Caco-2 (cell line): ENCODE measurements around the gene ENPP3. TPM values are rescaled to one million over a fixed set of nuclear protein-coding genes. Genes with fewer than 3 reads are reported as not detected.

Experiments
- BruUV-seq: library from RNA; stranded (reverse); fragments of 400-500 nt; replicated peaks from 2 replicates; lab custom pipeline; 2021; lab: Mats Ljungman, UMichigan
- CTCF ChIA-PET: fragments of 300-600 bp; sonication (Branson Sonifier 250); formaldehyde crosslinking; loops from one replicate; lab custom pipeline; 2022; ENCODE audit warnings: antibody characterized with exemption; lab: Charles Lee
- POLR2A ChIA-PET: fragments of 300-600 bp; sonication (Branson Sonifier 250); formaldehyde crosslinking; loops from one replicate; lab custom pipeline; 2022; ENCODE audit warnings: antibody characterized with exemption; lab: Charles Lee
- DNase-seq, 2 experiments: peaks; one replicate each; pipeline versions ENCODE4 v3.0.0 to v3.0.0-alpha.2; 2020 to 2022
- H3K27me3 ChIP-seq: replicated peaks from 2 replicates; pipeline ENCODE4 v1.6.0; 2011; ENCODE audit warnings: low read length; ENCODE audit not compliant: control insufficient read depth, insufficient read depth
- H3K36me3 ChIP-seq: 2 replicates; pipeline ENCODE4 v1.5.1; 2011; ENCODE audit warnings: low read length; ENCODE audit not compliant: control insufficient read depth, insufficient read depth
- H3K4me1 ChIP-seq: fragments of 250-450 bp; sonication (Bioruptor Pico); 2 replicates; pipeline ENCODE4 v1.5.1; 2020; ENCODE audit warnings: mild to moderate bottlenecking
- H3K4me3 ChIP-seq: 2 replicates; pipeline ENCODE4 v1.5.1; 2011; ENCODE audit warnings: low read depth, mild to moderate bottlenecking, control low read depth, low read length
- H3K9me3 ChIP-seq: fragments of 250-450 bp; sonication (Bioruptor Pico); 2 replicates; pipeline ENCODE4 v1.5.1; 2020; ENCODE audit warnings: mild to moderate bottlenecking, moderate library complexity
- H3K27ac Mint-ChIP-seq: one replicate; pipeline ENCODE4 v1.8.0; 2022; ENCODE audit warnings: mixed read lengths; ENCODE audit not compliant: unreplicated experiment
- H3K27me3 Mint-ChIP-seq: one replicate; pipeline ENCODE4 v1.8.0; 2022; ENCODE audit warnings: mixed read lengths; ENCODE audit not compliant: insufficient read depth, unreplicated experiment
- H3K36me3 Mint-ChIP-seq: one replicate; pipeline ENCODE4 v1.8.0; 2022; ENCODE audit warnings: mild to moderate bottlenecking, mixed read lengths; ENCODE audit not compliant: insufficient read depth, unreplicated experiment
- H3K4me1 Mint-ChIP-seq: one replicate; pipeline ENCODE4 v1.8.0; 2022; ENCODE audit warnings: low read depth, mixed read lengths; ENCODE audit not compliant: unreplicated experiment
- H3K4me3 Mint-ChIP-seq: one replicate; pipeline ENCODE4 v1.8.0; 2022; ENCODE audit warnings: mild to moderate bottlenecking, moderate library complexity, mixed read lengths; ENCODE audit not compliant: unreplicated experiment
- H3K9me3 Mint-ChIP-seq: one replicate; pipeline ENCODE4 v1.8.0; 2022; ENCODE audit warnings: mixed read lengths; ENCODE audit not compliant: unreplicated experiment
- CTCF ChIP-seq, 2 experiments: fragments of 200-600 bp in 1 of 2; IDR thresholded peaks; 1 replicate in 1 of 2; 2 replicates in 1 of 2; pipeline versions ENCODE4 v1.5.1 to v1.8.0; 2011 to 2022; ENCODE audit warnings: antibody characterized with exemption in 1 of 2, control low read depth in 1 of 2, inconsistent platforms in 1 of 2, low read depth in 1 of 2, low read length in 1 of 2, mild to moderate bottlenecking in 1 of 2, moderate library complexity in 1 of 2; ENCODE audit not compliant: insufficient read depth in 1 of 2, severe bottlenecking in 1 of 2, unreplicated experiment in 1 of 2
- intact Hi-C: fragments of 100-400 bp; cut with micrococcal nuclease; formaldehyde crosslinking; loops from one replicate; pipeline ENCODE4 v1.10.0; 2022; ENCODE audit not compliant: unreplicated experiment
- total RNA-seq: library from RNA; stranded (reverse); gene quantifications from 2 replicates; pipeline ENCODE4 v1.2.3, GENCODE V29; 2022

The ENPP3 gene
- total RNA-seq, 1 experiment from 2014 or later: not detected

GRCh38 chr6:131736811-131737210 is 99.7 kb downstream of the ENPP3 start:
- no peak for DNase-seq
- Mint-ChIP-seq H3K27me3 (peaks cover 5% of the 10 kb centered on the region), H3K4me1 (no peaks in the 10 kb centered on the region), H3K4me3 (no peak overlapping the region), H3K9me3 (no peaks in the 10 kb centered on the region), H3K27ac (no peak overlapping the region), H3K36me3 (no peaks in the 10 kb centered on the region)
- H3K36me3 ChIP-seq: no peaks in the 10 kb centered on the region
- H3K4me3 ChIP-seq: no peak overlapping the region
- no peaks in the 10 kb centered on the region for H3K9me3 ChIP-seq
- H3K4me1 ChIP-seq: no peaks in the 10 kb centered on the region
- BruUV-seq: no TSS peak
- TF ChIP-seq CTCF (IDR thresholded peaks at IDR 0.05; ENCODE audit: insufficient read depth in 1 of 2, low read depth in 1 of 2, low read length in 1 of 2, severe bottlenecking in 1 of 2, unreplicated experiment in 1 of 2): no peak
- intact Hi-C loops: no loop called here
- no peaks in the 10 kb centered on the region; the same call in 1 of the 2 replicates for H3K27me3 ChIP-seq
- ChIA-PET POLR2A (no interaction called here), CTCF (no interaction called here)

- intact Hi-C loops: no loop called here
- Histone ChIP-seq H3K36me3 (no peaks in the 10 kb centered on the region), H3K4me3 (no peak overlapping the region), H3K9me3 (no peaks in the 10 kb centered on the region), H3K27me3 (no peaks in the 10 kb centered on the region; the same call in 1 of the 2 replicates), H3K4me1 (no peaks in the 10 kb centered on the region)
- Mint-ChIP-seq H3K27ac (no peak overlapping the region), H3K4me3 (no peak overlapping the region), H3K36me3 (no peaks in the 10 kb centered on the region), H3K27me3 (peaks cover 9% of the 10 kb centered on the region), H3K4me1 (no peaks in the 10 kb centered on the region), H3K9me3 (no peaks in the 10 kb centered on the region)
- POLR2A ChIA-PET: no interaction called here
- no peak for DNase-seq
- no peak for TF ChIP-seq CTCF (IDR thresholded peaks at IDR 0.05; ENCODE audit: insufficient read depth in 1 of 2, low read depth in 1 of 2, low read length in 1 of 2, severe bottlenecking in 1 of 2, unreplicated experiment in 1 of 2)
- no TSS peak for BruUV-seq
- CTCF ChIA-PET: interaction anchor here (0.6 kb wide), 1 partner anchor 44 kb away, joined by 3 read pairs; no protein-coding TSS in a partner anchor
These were observed 102.0 kb downstream of the ENPP3 start for GRCh38 chr6:131739136-131739535.

- H3K36me3 Mint-ChIP-seq: no peaks in the 10 kb centered on the region
These were observed 103.1 kb downstream of the ENPP3 start for GRCh38 chr6:131740161-131740560.

More at GRCh38 chr6:131740161-131740560, 103.1 kb downstream of the ENPP3 start:
- TF ChIP-seq CTCF (IDR thresholded peaks at IDR 0.05; ENCODE audit: insufficient read depth in 1 of 2, low read depth in 1 of 2, low read length in 1 of 2, severe bottlenecking in 1 of 2, unreplicated experiment in 1 of 2): no peak
- BruUV-seq: no TSS peak
- no peaks in the 10 kb centered on the region for H3K9me3 Mint-ChIP-seq
- H3K4me3 Mint-ChIP-seq: no peak overlapping the region
- no peaks in the 10 kb centered on the region for H3K36me3 ChIP-seq
- no peaks in the 10 kb centered on the region for H3K9me3 ChIP-seq
- ChIA-PET CTCF (no interaction called here), POLR2A (no interaction called here)
- H3K27me3 Mint-ChIP-seq: peaks cover 9% of the 10 kb centered on the region
- no peak overlapping the region for H3K27ac Mint-ChIP-seq
- H3K4me1 Mint-ChIP-seq: no peaks in the 10 kb centered on the region
- intact Hi-C loops: no loop called here
- H3K4me3 ChIP-seq: no peak overlapping the region
- no peaks in the 10 kb centered on the region; the same call in 1 of the 2 replicates for H3K27me3 ChIP-seq
- H3K4me1 ChIP-seq: no peaks in the 10 kb centered on the region
- DNase-seq: no peak
